ENCODE results near the gene DNAJC27.

DNAJC27 gene

DNA sequence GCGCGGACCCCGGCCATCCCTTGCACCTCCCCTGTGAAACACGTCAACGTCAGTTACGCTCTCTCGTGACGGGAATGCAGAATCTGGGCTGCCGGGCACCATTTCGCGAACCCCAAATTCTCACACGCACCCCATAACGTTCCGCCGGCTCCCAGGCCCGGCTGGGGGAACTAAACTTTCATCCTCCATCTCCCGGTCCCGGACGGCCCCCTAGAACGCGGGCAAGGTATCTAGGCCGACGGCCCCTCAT is 544 bp downstream of the DNAJC27 start:
- DNase-seq: no peak

GRCh38 chr2:24970483-24971285 is 1.1 kb downstream of the DNAJC27 start:
- DNase-seq: no peak

DNA sequence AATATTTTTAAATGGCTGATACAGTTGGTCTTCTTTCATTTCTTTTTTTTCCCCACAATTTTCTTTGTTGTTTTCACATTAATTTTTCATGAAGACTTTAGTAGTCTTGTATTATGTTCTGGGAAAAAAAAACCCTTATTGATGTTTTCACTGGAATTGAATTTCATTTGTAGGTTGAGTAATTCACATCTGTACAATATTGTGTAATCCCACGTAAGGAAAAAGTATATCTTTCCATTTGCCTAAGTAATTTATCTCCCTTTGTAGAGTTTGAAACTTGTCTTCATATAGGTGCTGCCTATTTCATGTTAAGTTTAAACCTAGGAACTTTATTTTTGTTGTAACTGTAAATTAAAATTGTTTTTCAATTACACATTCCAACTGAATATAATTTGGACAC is 2.0 kb downstream of the DNAJC27 start:
- DNase-seq: no peak

DNA sequence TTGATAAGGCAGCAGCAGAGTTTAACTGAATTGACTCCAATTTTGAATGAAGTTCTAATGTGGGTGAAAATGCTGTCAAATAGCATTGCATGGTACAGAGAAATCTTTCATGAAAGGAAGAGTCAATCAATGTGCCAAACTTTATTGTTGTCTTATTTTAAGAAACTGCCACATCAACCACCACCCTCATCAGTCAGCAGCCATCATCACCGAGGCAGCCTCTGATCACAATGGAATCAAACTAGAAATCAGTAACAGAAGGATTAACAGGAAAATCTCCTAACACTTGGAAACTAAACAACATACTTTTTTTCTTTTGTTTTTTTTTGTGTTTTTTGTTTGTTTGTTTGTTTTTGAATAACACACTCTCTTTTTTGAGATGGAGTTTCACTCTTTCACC is 9.9 kb downstream of the DNAJC27 start:
- DNase-seq: no peak

DNA sequence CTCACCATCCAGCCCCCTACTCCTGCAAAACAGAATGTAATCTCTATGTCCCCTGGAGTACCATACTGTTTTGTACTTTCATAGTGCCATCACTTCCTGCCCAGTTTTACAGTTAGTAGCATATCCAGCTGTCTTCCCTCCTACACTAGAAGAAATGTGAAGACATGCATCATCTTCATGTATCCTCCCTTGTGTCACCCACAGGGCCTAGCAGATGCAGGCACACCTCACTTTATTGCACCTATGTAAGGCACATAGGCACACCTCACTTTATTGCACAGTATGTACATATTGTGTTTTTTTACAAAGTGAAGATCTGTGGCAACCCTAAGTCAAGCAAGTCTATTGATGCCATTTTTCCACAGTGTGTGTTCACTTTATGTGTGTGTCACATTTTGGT is 12.0 kb downstream of the DNAJC27 start:
- DNase-seq: no peak

GRCh38 chr2:24958411-24958935 is 13.3 kb downstream of the DNAJC27 start:
- DNase-seq: no peak

DNA sequence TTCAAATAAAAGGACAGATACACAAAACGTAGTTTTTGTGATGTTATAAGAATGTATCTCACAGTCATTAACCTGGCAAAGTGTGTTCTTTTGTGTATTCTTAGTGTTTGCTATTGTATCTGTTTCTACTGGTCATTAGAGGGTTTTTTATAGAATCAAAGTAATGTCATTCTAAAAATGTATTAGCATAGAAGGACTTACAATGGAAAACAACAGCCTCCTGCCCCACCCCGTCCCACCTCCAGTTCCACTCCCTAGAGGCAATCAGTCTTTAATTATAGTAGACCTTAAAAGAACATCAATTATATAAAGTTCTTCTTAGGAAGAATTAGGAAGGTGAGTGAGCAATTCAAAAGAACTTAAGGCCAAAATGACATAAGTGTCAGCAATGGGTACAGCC is 13.8 kb downstream of the DNAJC27 start:
- DNase-seq: no peak

DNA sequence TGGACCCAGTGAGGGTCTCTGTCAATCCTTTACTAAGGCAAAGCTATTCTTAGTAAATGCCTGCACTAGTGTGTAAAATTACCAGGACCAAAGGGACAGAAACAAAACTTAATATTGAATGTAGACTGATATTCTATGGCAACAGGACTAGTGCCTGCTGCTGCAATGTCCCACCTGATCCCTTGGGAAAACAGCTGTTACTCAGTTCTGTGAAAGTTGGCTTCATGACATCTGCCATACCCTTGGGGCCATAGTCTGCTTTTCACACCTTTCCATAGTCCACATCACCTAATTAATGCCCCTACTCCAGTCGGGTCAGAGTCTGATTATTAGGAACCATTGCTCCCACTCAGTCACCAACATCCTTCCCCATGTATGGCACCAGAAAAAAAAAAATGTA is 14.5 kb downstream of the DNAJC27 start:
- no peak for DNase-seq

DNA sequence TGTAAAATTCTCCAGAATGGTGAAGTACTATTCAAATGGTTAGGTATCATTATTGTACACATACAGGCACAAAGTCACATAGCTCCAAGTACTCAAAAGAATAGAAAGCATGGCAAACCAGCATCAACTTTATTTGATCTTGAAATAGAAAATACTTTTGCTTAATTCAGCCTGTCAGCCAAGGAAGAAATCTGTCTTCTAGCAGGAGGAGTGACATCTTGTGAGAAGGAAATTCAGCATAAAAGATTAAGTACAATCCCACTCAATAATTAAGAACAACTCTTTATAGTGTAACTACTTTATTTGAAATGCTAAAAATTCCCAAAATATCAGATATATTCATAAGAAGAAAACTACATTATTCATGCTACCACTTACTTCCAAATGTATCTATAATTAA is 15.8 kb downstream of the DNAJC27 start:
- no peak for DNase-seq

DNA sequence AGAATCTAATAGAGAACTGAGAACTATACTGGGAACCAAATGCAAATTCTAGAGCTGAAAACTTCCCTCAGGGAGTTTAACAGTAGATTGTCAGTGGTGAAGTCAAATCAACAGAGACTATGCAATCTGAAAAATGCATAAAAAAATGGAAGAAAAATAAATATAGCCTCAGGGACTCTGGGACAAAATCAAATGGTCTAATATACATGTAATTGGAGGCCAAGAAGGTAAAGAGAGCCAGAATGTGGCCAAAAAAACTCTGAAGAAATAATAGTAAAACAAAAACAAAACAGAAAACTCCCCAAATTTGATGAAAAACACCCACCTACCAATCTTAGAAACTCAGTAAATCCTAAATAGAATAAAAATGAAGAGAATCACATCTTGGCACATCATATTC is 16.5 kb downstream of the DNAJC27 start:
- DNase-seq: no peak

DNA sequence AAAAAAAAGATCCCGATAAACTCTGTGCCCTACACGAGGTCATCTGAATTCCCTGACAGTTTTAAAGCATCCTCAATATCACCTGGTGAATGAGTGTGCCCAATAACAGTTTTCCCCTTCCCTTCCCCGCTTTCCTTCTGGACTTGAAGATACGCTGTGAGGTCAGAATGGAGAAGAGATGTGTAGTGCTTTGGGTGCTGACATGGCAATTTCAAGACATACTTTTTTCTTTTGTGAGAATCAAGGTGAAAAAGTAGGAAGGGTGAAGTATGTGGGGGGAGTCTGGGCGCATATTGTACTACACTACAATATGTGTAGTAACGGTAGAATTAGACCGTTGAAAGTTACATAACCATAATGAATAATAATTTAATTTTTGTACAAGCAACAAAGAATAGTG is 21.7 kb downstream of the DNAJC27 start:
- DNase-seq: no peak

DNA sequence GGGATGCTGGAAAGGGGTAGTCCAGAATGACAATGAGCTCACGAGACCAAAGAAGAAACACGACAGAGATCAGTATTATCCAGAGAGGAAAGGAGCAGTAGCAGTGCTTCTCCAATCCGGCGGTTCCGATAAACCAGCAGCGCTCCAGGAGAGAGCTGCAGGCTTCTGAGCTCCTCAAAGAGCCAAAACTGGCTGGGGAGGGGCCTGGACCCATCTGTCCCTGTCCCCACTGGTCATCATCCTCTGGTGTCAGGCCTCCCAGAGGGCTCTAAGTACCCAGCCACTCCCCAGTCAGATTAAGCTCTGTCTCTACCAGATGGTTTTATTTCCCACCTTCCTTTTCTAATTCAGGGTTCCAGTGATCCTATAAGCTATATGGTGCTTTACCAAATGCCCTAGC is 23.2 kb downstream of the DNAJC27 start:
- DNase-seq: no peak

- no peak for DNase-seq
These were observed 24.1 kb downstream of the DNAJC27 start for GRCh38 chr2:24947561-24948157.

DNA sequence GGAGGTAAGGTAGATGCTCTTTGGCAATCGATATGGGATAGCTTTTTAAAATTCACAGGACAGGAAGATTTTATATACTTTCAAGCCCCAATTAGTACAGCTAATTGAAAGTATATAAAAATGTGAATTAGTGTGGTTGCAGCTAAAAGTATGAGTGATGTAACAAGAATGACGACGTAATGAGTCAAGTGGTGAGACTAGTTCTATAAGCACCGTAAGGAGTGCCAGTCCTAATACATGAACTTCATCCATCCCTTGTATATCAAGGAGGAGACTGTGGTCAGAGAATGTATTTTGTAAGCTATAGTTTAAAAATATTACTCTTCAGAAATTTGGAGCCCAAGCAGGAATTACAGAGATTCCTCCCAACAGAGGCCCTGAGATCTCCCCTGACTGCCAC is 25.8 kb downstream of the DNAJC27 start:
- DNase-seq: no peak

DNA sequence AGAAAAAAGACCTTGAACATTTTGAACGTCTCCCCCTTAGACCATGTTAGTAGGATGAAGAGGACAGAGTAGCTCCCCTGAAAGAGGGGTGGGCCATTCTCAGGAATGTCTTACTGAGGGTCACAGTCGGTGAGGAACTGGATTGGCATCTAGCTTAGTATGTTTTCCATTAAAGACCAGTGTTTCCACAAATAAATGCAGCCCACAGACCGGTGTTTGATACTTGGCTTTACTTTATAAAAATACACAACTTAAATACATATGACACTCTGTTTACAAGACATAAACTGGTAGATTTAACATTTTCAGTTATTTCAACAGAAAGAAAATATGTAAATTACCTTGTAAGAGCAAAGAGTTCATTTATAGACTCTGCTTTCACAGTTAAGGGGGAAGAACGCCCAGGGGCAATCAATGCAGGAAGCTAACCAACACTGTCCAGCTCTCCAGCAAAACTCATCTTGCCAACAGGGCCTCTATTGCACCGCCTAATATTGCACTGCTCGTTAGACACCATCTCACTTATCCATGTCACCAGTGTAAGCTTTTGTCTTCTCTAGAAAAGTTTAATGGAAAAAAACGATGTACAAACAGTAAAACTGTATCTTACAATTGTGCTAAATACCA is 28.2 kb downstream of the DNAJC27 start:
- DNase-seq: no peak

GRCh38 chr2:24939353-24939752 is 32.4 kb downstream of the DNAJC27 start:
- no peak for DNase-seq

DNA sequence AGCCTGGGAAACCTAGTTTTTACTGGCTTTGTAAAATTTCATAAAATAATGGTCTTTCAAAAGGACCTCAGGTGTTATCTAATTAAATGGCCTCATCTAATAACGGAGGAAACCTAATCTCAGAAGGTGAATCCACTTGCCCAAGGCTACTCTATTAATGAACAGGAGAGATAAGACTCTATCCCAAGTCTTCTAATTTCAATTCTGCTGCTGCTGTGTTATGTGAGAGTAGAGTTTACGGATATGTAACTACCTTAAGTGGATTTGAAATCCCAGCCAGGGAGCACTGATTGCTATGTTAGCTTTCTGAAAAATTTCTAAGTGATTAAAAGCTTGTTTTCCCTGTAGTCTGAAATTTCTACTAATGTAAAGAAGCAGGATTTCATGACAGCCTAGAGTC is 34.5 kb downstream of the DNAJC27 start:
- DNase-seq: no peak

DNA sequence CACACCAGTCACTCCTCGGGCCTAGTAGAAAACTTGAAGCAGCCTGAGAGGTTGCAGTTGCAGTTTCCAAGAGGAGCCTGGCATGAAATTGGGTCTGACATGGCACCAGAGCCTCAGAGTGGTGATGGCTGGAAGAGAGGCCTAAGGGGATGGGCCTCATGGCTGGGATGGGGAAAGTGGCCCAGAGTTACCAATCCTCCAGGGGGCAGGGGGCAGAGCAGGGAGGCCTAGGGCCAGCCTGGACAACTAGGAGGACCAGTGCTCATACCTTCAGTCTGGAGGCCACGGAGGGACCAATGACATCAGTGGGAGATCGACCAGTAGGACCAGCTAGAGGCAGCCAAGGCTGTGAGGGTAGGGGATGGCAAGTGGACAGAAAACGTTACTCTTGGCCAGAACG is 36.6 kb downstream of the DNAJC27 start:
- DNase-seq: no peak

DNA sequence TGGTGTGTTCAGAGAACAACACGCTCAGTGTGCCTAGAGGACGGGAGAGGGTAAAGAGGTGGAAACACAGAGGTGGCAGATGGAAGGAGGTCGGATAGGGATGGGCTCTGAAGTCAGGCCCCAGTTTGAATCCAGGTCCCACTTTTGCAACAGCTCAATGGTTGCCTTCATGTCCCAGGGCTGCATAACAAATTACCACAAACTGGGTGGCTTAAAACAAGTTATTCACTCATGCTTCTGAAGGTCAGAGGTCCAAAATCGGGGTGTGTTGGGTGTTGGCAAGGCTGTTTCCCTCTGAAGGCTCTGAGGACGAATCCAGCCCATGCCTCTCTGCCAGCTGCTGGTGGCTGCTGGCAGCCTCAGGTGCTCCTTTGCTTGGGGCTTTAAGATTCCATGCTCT is 39.0 kb downstream of the DNAJC27 start:
- no peak for DNase-seq

DNA sequence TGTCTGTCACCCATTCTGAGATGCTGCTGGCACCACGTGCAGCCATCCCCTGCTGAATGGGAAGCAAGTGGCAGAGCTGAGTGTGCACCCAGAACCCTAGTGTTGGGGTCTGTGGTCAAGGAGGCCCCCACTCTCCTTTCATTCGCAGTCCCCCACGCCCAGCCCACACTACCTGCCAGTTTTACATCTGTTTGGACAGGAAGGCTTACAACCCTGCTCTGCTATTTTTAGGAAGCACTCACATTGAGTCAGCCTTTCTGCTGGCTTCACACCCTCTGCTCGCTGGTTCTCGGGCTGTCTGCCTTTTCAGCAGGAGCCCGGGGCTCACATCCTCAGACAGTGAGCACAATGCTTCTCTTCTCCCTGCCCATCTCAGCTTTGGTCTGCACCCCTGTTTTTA is 41.0 kb downstream of the DNAJC27 start:
- no peak for DNase-seq

- no peak for DNase-seq
These were observed 42.5 kb downstream of the DNAJC27 start for GRCh38 chr2:24929230-24929629.

DNA sequence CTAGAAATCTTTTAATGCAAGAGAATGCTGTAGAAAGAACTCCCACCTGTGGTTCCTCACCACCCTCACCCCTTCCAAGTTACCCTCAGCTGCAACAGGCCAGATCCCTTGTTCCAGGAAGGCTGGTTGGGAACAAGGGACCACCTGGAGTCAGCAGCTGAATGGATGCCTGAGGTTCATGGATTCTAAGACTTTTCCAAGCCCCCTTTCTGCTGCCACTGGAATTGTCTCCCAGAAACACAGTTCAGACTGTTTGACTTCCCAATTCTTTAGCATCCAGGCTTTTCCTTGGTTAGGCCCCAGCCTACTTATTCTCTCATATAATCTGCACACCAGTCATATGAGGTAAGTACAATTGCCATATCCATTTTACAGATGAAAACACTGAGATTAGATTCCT is 43.7 kb downstream of the DNAJC27 start:
- no peak for DNase-seq

DNA sequence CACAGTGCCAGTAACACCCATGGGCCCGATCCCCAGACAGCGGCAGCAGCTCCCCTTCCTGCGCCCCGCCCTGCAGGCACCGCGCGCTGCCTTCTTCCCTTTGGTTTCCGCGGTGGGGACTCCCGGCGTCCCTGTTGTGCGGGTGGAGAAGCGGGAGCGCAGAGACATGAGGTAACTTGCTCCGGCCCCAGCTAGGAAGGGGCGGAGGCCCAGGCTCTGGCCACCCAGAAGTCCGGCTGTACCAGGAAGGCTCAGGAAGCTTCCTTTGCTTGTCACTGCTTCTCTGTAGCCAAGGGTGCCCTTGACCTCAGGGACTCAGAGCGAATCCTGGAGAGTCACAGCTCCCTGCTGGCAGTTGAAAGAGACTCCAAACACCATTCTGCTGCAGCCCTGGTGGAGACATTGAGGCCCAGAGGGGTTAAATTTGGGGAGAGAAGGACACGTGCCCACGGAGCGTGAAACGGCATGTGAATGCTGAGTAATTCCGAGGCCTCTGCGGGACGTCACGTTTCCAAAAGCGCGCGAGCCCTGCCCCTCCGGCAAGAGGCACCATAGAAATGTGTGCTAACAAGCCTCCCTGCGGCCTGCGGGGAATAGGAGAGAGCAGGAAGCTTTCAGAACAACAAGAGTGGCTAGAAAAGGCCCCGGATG is 45.0 kb downstream of the DNAJC27 start:
- peak; percentile 65 for DNase-seq

- DNase-seq: no peak
These were observed 45.5 kb downstream of the DNAJC27 start for GRCh38 chr2:24926220-24926601.
